Right lobe of liver (tissue), 6 donors: ENCODE measurements around the gene GRIA4. TPM values are rescaled to one million over a fixed set of nuclear protein-coding genes. Genes with fewer than 3 reads are reported as not detected.

ENCODE experiments used
- ATAC-seq, 4 donors: fragments of 200-7000 bp; cut with Tn5 transposase; one replicate each; pipeline ENCODE4 v1.9.1; 2020; ENCODE audit warnings: mild to moderate bottlenecking in 4 of 4, moderate library complexity in 4 of 4
- DNase-seq, 3 donors: peaks; one replicate each; pipeline ENCODE4 v3.0.0-alpha.2; 2020
- H3K27ac ChIP-seq, 3 donors: fragments of 200-600 bp; one replicate each; pipeline ENCODE4 v1.8.0; 2022
- H3K27me3 ChIP-seq, 2 donors: fragments of 200-600 bp; one replicate each; pipeline ENCODE4 v1.8.0; 2022
- H3K36me3 ChIP-seq, 4 donors: fragments of 200-600 bp; sonication (generic) in 1 of 4; one replicate each; pipeline versions ENCODE4 v1.5.1 to v1.8.0; 2017 to 2022; ENCODE audit warnings: control low read depth in 1 of 4
- H3K4me1 ChIP-seq, 4 donors: fragments of 200-600 bp; sonication (generic) in 1 of 4; one replicate each; pipeline versions ENCODE4 v1.5.1 to v1.8.0; 2017 to 2022; ENCODE audit warnings: control low read depth in 1 of 4
- H3K4me3 ChIP-seq, 3 donors: fragments of 200-600 bp; one replicate each; pipeline ENCODE4 v1.8.0; 2022
- H3K9me3 ChIP-seq, 4 donors: fragments of 200-600 bp; sonication (generic) in 1 of 4; one replicate each; pipeline versions ENCODE4 v1.5.1 to v1.8.0; 2017 to 2022; ENCODE audit warnings: control low read depth in 1 of 4
- CTCF ChIP-seq, 4 donors: fragments of 200-600 bp in 3 of 4; fragments of 450-650 bp in 1 of 4; IDR thresholded peaks; one replicate each; pipeline versions ENCODE4 v1.5.1 to v1.8.0; 2016 to 2022; ENCODE audit warnings: antibody characterized with exemption in 4 of 4, mild to moderate bottlenecking in 2 of 4
- POLR2A ChIP-seq: fragments of 450-650 bp; IDR thresholded peaks from one replicate; pipeline ENCODE4 v1.6.1; 2017; ENCODE audit warnings: antibody characterized with exemption, mild to moderate bottlenecking
- WGBS: methylation state at CpG from one replicate; pipeline ENCODE4 v1.1.6; 2018; ENCODE audit warnings: low coverage, low lambda C conversion rate; ENCODE audit not compliant: insufficient coverage; ENCODE audit errors: missing lambda C conversion rate; 5-methylcytosine and 5-hydroxymethylcytosine counted together
- intact Hi-C, 2 donors: fragments of 100-400 bp; cut with DNase I; formaldehyde crosslinking; loops; one replicate each; pipeline versions ENCODE4 v1.11.2 to v1.14.1; 2022
- total RNA-seq, 6 experiments: library from RNA; depleted of rRNA in 2 of 6; stranded (reverse); fragments of >200 nt in 2 of 6; fragmentation: NEBNext Ultra II Directional in 3 of 6; extraction: Animal tissue kit (Norgen Biotek cat#: 25700) in 3 of 6; gene quantifications; one replicate each; pipeline versions ENCODE4 v1.1.0 to v1.2.4, GENCODE V29; 2016 to 2023
- donor health status: DM: no; HTN: yes; CAD: no.
- donor health status: DM: no; HTN: no; CAD: no.
- donor health status: DM: no; HTN: no; CAD: no.
- donor health status: DM: no; HTN: yes; CAD: no.
- donor health status: DM: no; HTN: yes; CAD: no.

The GRIA4 gene
- total RNA-seq, 6 experiments from 2014 or later: 0.24 TPM; not detected in 5

- no peak for TF ChIP-seq CTCF (IDR thresholded peaks at IDR 0.05)
- no peak for TF ChIP-seq POLR2A
- Histone ChIP-seq H3K27ac (no peak overlapping the region), H3K4me3 (no peak overlapping the region), H3K27me3 (no peaks in the 10 kb centered on the region), H3K4me1 (no peaks in the 10 kb centered on the region), H3K36me3 (no peaks in the 10 kb centered on the region), H3K9me3 (no peaks in the 10 kb centered on the region)
- no peak for DNase-seq
- intact Hi-C loops: no loop called here
- ATAC-seq: no peak
Observed at GRCh38 chr11:105632316-105632715, 22.4 kb downstream of the GRIA4 start.

GRCh38 chr11:105635466-105635865 lies 25.6 kb downstream of the GRIA4 start:
- H3K4me3 ChIP-seq: no peak overlapping the region
- no peaks in the 10 kb centered on the region for H3K36me3 ChIP-seq
- no peak overlapping the region for H3K27ac ChIP-seq
- WGBS: 73% methylated on average over 1 of the region's 4 CpGs
- no peak for DNase-seq
- H3K4me1 ChIP-seq: no peaks in the 10 kb centered on the region
- ATAC-seq: no peak
- intact Hi-C loops: no loop called here
- H3K9me3 ChIP-seq: no peaks in the 10 kb centered on the region
- no peaks in the 10 kb centered on the region for H3K27me3 ChIP-seq
- TF ChIP-seq CTCF (IDR thresholded peaks at IDR 0.05) (no peak), POLR2A (no peak)

GRCh38 chr11:105636496-105636895 lies 26.6 kb downstream of the GRIA4 start:
- no peaks in the 10 kb centered on the region for H3K4me1 ChIP-seq
- no peaks in the 10 kb centered on the region for H3K36me3 ChIP-seq
- H3K9me3 ChIP-seq: no peaks in the 10 kb centered on the region
- no peak overlapping the region for H3K4me3 ChIP-seq
- 18% methylated on average over 2 of the region's 2 CpGs for WGBS
- DNase-seq (no peak), ATAC-seq (no peak)
- H3K27ac ChIP-seq: no peak overlapping the region
- TF ChIP-seq CTCF (IDR thresholded peaks at IDR 0.05): no peak
- TF ChIP-seq POLR2A: no peak
- no peaks in the 10 kb centered on the region for H3K27me3 ChIP-seq
- intact Hi-C loops: no loop called here

- H3K4me3 ChIP-seq: no peak overlapping the region
- WGBS: 50% methylated on average over 1 of the region's 1 CpG
- no peaks in the 10 kb centered on the region for H3K36me3 ChIP-seq
- intact Hi-C loops: no loop called here
- ATAC-seq (no peak), DNase-seq (no peak)
- no peaks in the 10 kb centered on the region for H3K9me3 ChIP-seq
- no peaks in the 10 kb centered on the region for H3K27me3 ChIP-seq
- no peak for TF ChIP-seq POLR2A
- no peak for TF ChIP-seq CTCF (IDR thresholded peaks at IDR 0.05)
- no peak overlapping the region for H3K27ac ChIP-seq
- no peaks in the 10 kb centered on the region for H3K4me1 ChIP-seq
Observed at GRCh38 chr11:105639527-105639926, 29.7 kb downstream of the GRIA4 start.

- TF ChIP-seq CTCF (IDR thresholded peaks at IDR 0.05) (no peak), POLR2A (no peak)
- no peak for DNase-seq
- no peaks in the 10 kb centered on the region for H3K27me3 ChIP-seq
- H3K36me3 ChIP-seq: no peaks in the 10 kb centered on the region
- ATAC-seq: no peak
- no peaks in the 10 kb centered on the region for H3K9me3 ChIP-seq
- H3K4me3 ChIP-seq: no peak overlapping the region
- intact Hi-C loops: no loop called here
- no peaks in the 10 kb centered on the region for H3K4me1 ChIP-seq
- H3K27ac ChIP-seq: no peak overlapping the region
Observed at GRCh38 chr11:105641433-105641832, 31.6 kb downstream of the GRIA4 start.
